Measurements from ENCODE around the gene DDX25.

DDX25 gene

DNA sequence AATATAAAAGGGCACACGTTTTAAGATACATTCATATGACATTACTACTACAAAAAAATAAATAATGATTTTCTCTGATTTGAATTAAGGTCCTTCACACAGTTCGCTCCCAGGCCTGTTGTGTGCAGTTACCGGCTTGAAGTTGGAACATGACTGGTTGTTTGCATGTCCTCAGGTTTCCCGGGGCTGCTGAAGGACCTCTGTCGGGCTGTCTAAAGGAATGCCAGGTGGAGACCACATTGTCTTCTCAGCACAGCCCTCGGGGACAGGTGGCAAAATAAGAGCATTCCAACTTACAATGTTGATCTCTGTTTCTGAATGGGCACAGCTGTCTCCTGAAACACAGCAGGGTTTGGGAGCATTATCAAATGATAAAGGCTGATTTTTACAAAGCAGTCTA is 56.5 kb downstream of the DDX25 start:
- no peak overlapping the region for H3K27ac ChIP-seq
- TF ChIP-seq, protein P1, sequence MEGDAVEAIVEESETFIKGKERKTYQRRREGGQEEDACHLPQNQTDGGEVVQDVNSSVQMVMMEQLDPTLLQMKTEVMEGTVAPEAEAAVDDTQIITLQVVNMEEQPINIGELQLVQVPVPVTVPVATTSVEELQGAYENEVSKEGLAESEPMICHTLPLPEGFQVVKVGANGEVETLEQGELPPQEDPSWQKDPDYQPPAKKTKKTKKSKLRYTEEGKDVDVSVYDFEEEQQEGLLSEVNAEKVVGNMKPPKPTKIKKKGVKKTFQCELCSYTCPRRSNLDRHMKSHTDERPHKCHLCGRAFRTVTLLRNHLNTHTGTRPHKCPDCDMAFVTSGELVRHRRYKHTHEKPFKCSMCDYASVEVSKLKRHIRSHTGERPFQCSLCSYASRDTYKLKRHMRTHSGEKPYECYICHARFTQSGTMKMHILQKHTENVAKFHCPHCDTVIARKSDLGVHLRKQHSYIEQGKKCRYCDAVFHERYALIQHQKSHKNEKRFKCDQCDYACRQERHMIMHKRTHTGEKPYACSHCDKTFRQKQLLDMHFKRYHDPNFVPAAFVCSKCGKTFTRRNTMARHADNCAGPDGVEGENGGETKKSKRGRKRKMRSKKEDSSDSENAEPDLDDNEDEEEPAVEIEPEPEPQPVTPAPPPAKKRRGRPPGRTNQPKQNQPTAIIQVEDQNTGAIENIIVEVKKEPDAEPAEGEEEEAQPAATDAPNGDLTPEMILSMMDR (conservative IDR thresholded peaks at IDR 0.05; ENCODE audit: low read depth): no peak
- POLR2A ChIA-PET (ENCODE audit: low non-redundant PET): no interaction called here
- CTCF ChIA-PET: interaction anchor here (0.6 kb wide), 1 partner anchor 9 kb away, joined by 3 read pairs; no protein-coding TSS in a partner anchor
- DNase-seq (ENCODE audit: low spot score): no peak

DNA sequence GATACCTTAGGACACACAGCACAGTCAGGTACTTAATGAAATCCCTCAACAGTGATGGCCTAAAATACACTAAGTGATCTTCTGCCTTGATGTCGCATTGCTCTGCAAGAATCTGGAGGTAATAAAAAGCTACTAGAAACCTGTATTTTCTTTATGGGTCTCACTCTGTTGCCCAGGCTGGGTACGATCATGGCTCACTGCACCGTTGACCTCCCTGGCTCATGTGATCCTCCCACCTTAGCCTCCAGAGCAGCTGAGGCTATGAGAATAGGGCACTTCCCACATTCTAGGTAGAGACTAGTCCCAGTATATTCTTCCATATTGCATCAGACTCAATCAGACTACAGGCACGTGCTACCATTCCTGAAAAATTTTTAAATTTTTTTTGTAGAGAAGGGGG is 63.2 kb downstream of the DDX25 start:
- CTCF ChIA-PET: no interaction called here
- no peak for DNase-seq (ENCODE audit: low spot score)
- H3K27ac ChIP-seq: no peak overlapping the region
- TF ChIP-seq, protein P1 (conservative IDR thresholded peaks at IDR 0.05; ENCODE audit: low read depth): no peak
- POLR2A ChIA-PET (ENCODE audit: low non-redundant PET): no interaction called here

DNA sequence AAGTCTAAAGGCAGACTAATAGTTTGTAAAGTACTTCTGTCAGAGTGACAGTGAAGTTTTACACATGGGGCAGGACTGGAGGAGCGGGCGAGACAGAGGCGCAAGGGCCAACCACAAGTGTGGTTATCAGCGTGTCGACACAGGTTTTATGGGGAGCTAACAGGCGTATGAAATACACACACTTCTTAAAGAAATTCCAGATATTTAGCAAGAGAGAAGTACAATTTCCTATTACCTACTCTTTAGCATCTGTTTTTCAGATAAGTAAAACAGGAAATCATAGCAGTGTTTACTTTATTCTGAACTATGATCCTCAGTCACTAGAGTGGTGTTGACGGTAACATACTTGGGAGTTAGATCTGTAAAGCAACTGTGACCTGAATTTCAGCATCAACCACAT is 64.0 kb downstream of the DDX25 start:
- peak; percentile 61 for DNase-seq (ENCODE audit: low spot score)
- ChIA-PET POLR2A (ENCODE audit: low non-redundant PET) (no interaction called here), CTCF (no interaction called here)
- no peak overlapping the region for H3K27ac ChIP-seq
- TF ChIP-seq, protein P1 (conservative IDR thresholded peaks at IDR 0.05; ENCODE audit: low read depth): no peak

DNA sequence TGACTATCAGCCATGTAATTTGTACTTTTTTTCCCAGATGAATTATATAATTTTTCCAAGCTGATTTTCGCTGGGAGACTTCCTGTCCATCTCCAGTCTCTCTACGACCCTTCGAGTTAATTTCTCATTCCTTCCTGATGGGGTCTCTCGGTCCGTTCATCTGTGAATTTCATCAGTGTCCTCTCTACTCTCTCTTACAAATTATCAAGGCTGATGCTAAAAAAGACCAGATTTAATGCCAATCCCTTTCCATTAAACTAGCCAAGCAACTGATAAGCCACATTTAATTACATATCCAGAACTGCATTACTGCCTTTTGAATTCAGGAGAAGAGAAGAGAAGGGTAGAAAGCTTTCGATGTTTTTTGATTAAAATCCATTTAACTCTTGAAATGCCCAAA is 67.3 kb downstream of the DDX25 start:
- ChIA-PET POLR2A (ENCODE audit: low non-redundant PET) (no interaction called here), CTCF (interaction anchor here (0.6 kb wide), 1 partner anchor 10 kb away, joined by 5 read pairs; no protein-coding TSS in a partner anchor)
- DNase-seq (ENCODE audit: low spot score): no peak
- H3K27ac ChIP-seq: no peak overlapping the region
- TF ChIP-seq, protein P1 (conservative IDR thresholded peaks at IDR 0.05; ENCODE audit: low read depth): no peak

DNA sequence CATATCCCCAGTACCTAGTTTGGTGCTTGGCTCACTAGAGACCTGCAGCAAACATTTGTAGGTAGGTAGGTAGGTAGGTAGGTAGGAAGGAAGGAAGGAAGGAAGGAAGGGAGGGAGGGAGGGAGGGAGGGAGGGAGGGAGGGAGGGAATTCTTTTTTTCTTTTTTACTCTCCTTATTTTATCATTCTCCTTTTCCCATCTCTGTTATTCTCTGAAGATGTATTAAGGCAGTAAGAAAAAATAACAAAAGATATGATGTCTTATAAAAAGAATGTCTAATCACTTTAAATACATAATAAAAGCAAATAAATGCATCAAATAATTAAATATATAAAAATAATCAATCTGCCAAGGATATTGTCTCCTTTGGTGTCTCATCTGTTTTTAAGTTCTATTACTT is 70.0 kb downstream of the DDX25 start:
- TF ChIP-seq, protein P1 (conservative IDR thresholded peaks at IDR 0.05; ENCODE audit: low read depth): no peak
- H3K27ac ChIP-seq: no peak overlapping the region
- ChIA-PET CTCF (no interaction called here), POLR2A (ENCODE audit: low non-redundant PET) (no interaction called here)
- DNase-seq (ENCODE audit: low spot score): no peak

DNA sequence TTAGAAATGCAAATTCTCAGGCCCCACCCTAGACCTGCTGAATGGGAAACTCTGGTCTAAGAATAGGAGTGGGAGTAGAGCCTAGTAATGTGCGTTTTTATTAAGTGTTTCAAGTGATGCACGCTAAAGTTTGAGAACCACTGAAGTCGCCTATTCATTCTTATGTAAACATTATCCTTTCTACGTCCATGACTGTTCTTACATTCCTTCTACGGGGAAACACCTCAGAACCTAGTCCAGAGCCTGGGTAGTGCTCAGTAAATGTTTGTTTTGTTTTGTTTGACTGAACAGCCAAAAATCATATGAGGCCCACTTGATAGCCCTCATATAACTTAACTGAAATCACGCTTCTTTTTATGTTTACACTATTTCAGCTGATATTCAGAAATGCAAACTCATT is 71.3 kb downstream of the DDX25 start:
- H3K27ac ChIP-seq: no peak overlapping the region
- no peak for DNase-seq (ENCODE audit: low spot score)
- CTCF ChIA-PET: interaction anchor here (0.7 kb wide), 1 partner anchor 240 kb away, joined by 4 read pairs; no protein-coding TSS in a partner anchor
- POLR2A ChIA-PET (ENCODE audit: low non-redundant PET): no interaction called here
- TF ChIP-seq, protein P1 (conservative IDR thresholded peaks at IDR 0.05; ENCODE audit: low read depth): no peak

DNA sequence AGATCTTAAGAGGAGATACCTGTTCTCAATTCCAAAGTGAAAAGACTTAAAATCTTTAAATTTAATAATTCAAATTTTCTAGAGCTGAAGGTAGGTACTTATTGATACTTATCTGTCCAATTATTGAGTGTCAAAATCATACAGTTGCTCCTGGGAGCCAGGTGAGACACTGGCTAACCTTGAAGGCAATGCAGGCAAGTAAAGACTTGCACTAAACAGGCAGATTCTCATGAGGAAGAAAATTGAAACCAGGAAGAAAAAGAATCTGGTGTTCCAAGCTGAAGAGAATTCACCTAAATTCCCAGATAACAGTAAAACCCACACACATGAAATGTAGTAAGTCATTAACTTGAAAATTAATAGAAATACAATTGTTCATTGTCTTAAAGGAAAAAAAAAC is 71.8 kb downstream of the DDX25 start:
- peak; percentile 25 for DNase-seq (ENCODE audit: low spot score)
- ChIA-PET CTCF (interaction anchor here (0.7 kb wide), 1 partner anchor 240 kb away, joined by 4 read pairs; no protein-coding TSS in a partner anchor), POLR2A (ENCODE audit: low non-redundant PET) (no interaction called here)
- H3K27ac ChIP-seq: no peak overlapping the region
- TF ChIP-seq, protein P1 (conservative IDR thresholded peaks at IDR 0.05; ENCODE audit: low read depth): no peak

All from RWPE1 (cell line).